Activated CD4-positive, alpha-beta T cell treated with anti-CD3 and anti-CD28 coated beads, Interleukin-2, amount 50 U/mL, for 48 hours (primary cell): ENCODE data around the gene U2AF1.
A peak's percentile ranks its signal among the peaks of the same experiment; 100 is the strongest.
"Not testable (repeated sequence)": the region's sequence is repeated elsewhere in the genome, so short reads cannot be mapped to it uniquely, and the experiment has no call there.

ENCODE experiments used
- DNase-seq, 2 experiments: peaks; one replicate each; pipeline ENCODE4 v3.0.0-alpha.2; 2020

Gene U2AF1

GRCh38 chr21:43106965-43107793, at the start of gene U2AF1:
TSS of gene U2AF1 (minus strand) at chr21:43107570. CDS start at chr21:43107494, 76 bp downstream.
- peak; percentile 52 to 65 for DNase-seq

- DNase-seq, result not testable (repeated sequence)
Observed at GRCh38 chr21:43153601-43154000, 46.2 kb upstream of the U2AF1 start.

GRCh38 chr21:43149344-43149743, 42.0 kb upstream of the U2AF1 start:
- DNase-seq, result not testable (repeated sequence)

- DNase-seq, result not testable (repeated sequence)
Observed at GRCh38 chr21:43147999-43148398, 40.6 kb upstream of the U2AF1 start.

- not testable (repeated sequence) for DNase-seq
Observed at GRCh38 chr21:43146637-43147036, 39.3 kb upstream of the U2AF1 start.

GRCh38 chr21:43141407-43141806, 34.0 kb upstream of the U2AF1 start:
- DNase-seq, result not testable (repeated sequence)

- DNase-seq, result not testable (repeated sequence)
Observed at GRCh38 chr21:43138944-43139343, 31.6 kb upstream of the U2AF1 start.

GRCh38 chr21:43134520-43134919, 27.1 kb upstream of the U2AF1 start:
- not testable (repeated sequence) for DNase-seq

- not testable (repeated sequence) for DNase-seq
Observed at GRCh38 chr21:43130094-43130493, 22.7 kb upstream of the U2AF1 start.

- DNase-seq, result not testable (repeated sequence)
Observed at GRCh38 chr21:43115956-43116355, 8.6 kb upstream of the U2AF1 start.

GRCh38 chr21:43114483-43114882, 7.1 kb upstream of the U2AF1 start:
- DNase-seq, result not testable (repeated sequence)

GRCh38 chr21:43109006-43109405, 1.6 kb upstream of the U2AF1 start:
- DNase-seq, result not testable (repeated sequence)

GRCh38 chr21:43108177-43108576, 807 bp upstream of the U2AF1 start:
- DNase-seq, result not testable (repeated sequence)

- not testable (repeated sequence) for DNase-seq
Observed at GRCh38 chr21:43107794-43108137, 396 bp upstream of the U2AF1 start.

- DNase-seq, result not testable (repeated sequence)
Observed at GRCh38 chr21:43104642-43105041, 2.7 kb downstream of the U2AF1 start.

GRCh38 chr21:43102281-43102680, 5.1 kb downstream of the U2AF1 start:
- not testable (repeated sequence) for DNase-seq

- not testable (repeated sequence) for DNase-seq
Observed at GRCh38 chr21:43101676-43102075, 5.7 kb downstream of the U2AF1 start.

- DNase-seq, result not testable (repeated sequence)
Observed at GRCh38 chr21:43101000-43101399, 6.4 kb downstream of the U2AF1 start.

GRCh38 chr21:43091979-43092614, 15.3 kb downstream of the U2AF1 start:
- DNase-seq, result not testable (repeated sequence)

GRCh38 chr21:43090947-43091346, 16.4 kb downstream of the U2AF1 start:
- not testable (repeated sequence) for DNase-seq

GRCh38 chr21:43089463-43089862, 17.9 kb downstream of the U2AF1 start:
- DNase-seq, result not testable (repeated sequence)

- DNase-seq, result not testable (repeated sequence)
Observed at GRCh38 chr21:43082587-43083300, 24.6 kb downstream of the U2AF1 start.

GRCh38 chr21:43076643-43077042, 30.7 kb downstream of the U2AF1 start:
- DNase-seq, result not testable (repeated sequence)
